GM12878 (cell line): ENCODE measurements around the gene ZNF280A. TPM values are rescaled to one million over a fixed set of nuclear protein-coding genes. Genes with fewer than 3 reads are reported as not detected.

Experiments used
- ATAC-seq: fragments of 200-7000 bp; cut with Tn5 transposase; 3 replicates; pipeline ENCODE4 v1.9.1; 2020; ENCODE audit warnings: mild to moderate bottlenecking, moderate library complexity
- BruUV-seq: library from RNA; stranded (reverse); fragments of 400-500 nt; replicated peaks from 2 replicates; lab custom pipeline; 2021; lab: Mats Ljungman, UMichigan
- CTCF ChIA-PET: fragments of 300-600 bp; sonication (Branson Sonifier 250); formaldehyde crosslinking; extraction: SDS; loops from one replicate; lab custom pipeline; 2021; ENCODE audit warnings: inconsistent platforms; lab: Yijun Ruan, JAX
- POLR2A ChIA-PET: fragments of 350-600 bp; formaldehyde crosslinking; extraction: SDS; loops from one replicate; lab custom pipeline; 2021; ENCODE audit warnings: inconsistent platforms; lab: Charles Lee
- RAD21 ChIA-PET: fragments of 300-600 bp; sonication (Branson Sonifier 250); formaldehyde crosslinking; loops from one replicate; lab custom pipeline; 2023; ENCODE audit warnings: antibody characterized with exemption; ENCODE audit not compliant: unreplicated experiment; lab: Charles Lee
- SMC1A ChIA-PET: fragments of 300-600 bp; sonication (Branson Sonifier 250); formaldehyde crosslinking; loops from one replicate; lab custom pipeline; 2023; ENCODE audit not compliant: unreplicated experiment, uncharacterized antibody; lab: Charles Lee
- DNase-seq: peaks from one replicate; pipeline ENCODE4 v3.0.0-alpha.2; 2011; ENCODE audit warnings: low read depth, low spot score
- FAIRE-seq: peaks from 3 replicates; lab custom pipeline; 2011; peaks lifted over from hg19 to GRCh38; lab: Jason Lieb, UNC
- H2AFZ ChIP-seq: 2 replicates; pipeline ENCODE4 v1.6.0; 2011; ENCODE audit warnings: low read depth, low read length, control low read depth; ENCODE audit not compliant: control insufficient read depth
- H3K27ac ChIP-seq: 2 replicates; pipeline ENCODE4 v1.5.1; 2011; ENCODE audit warnings: control low read depth; ENCODE audit not compliant: control insufficient read depth, insufficient read depth
- H3K27me3 ChIP-seq, 2 experiments: replicated peaks in 1 of 2; 2 replicates each; pipeline versions ENCODE4 v1.6.0 to v1.6.1; 2011; ENCODE audit warnings: low read length in 1 of 2; ENCODE audit not compliant: control insufficient read depth in 2 of 2, insufficient read depth in 2 of 2
- H3K36me3 ChIP-seq, 2 experiments: 2 replicates each; pipeline ENCODE4 v1.5.1; 2011; ENCODE audit warnings: low read length in 1 of 2; ENCODE audit not compliant: control insufficient read depth in 2 of 2, insufficient read depth in 2 of 2
- H3K4me1 ChIP-seq: 2 replicates; pipeline ENCODE4 v1.6.1; 2011; ENCODE audit warnings: mild to moderate bottlenecking, low read length, moderate library complexity, mixed read lengths; ENCODE audit not compliant: control insufficient read depth, insufficient read depth
- H3K4me2 ChIP-seq: 2 replicates; pipeline ENCODE4 v1.6.0; 2011; ENCODE audit warnings: control low read depth; ENCODE audit not compliant: control insufficient read depth, insufficient read depth
- H3K4me3 ChIP-seq: fragments of 200-600 bp; sonication (generic); 2 replicates; pipeline ENCODE4 v1.5.1; 2016
- H3K79me2 ChIP-seq: 2 replicates; pipeline ENCODE4 v1.6.0; 2011; ENCODE audit warnings: low read length; ENCODE audit not compliant: control insufficient read depth, insufficient read depth
- H3K9ac ChIP-seq: 2 replicates; pipeline ENCODE4 v1.8.0; 2011; ENCODE audit warnings: low read length, control low read depth, mixed read lengths; ENCODE audit not compliant: control insufficient read depth, insufficient read depth
- H3K9me3 ChIP-seq: replicated peaks from 3 replicates; pipeline ENCODE4 v1.5.1; 2011; ENCODE audit warnings: mild to moderate bottlenecking, low read length; ENCODE audit not compliant: control insufficient read depth, insufficient read depth
- H4K20me1 ChIP-seq: 2 replicates; pipeline ENCODE4 v1.6.0; 2011; ENCODE audit not compliant: control insufficient read depth, insufficient read depth
- ATF3 ChIP-seq: IDR thresholded peaks from 2 replicates; pipeline ENCODE4 v1.6.1; 2011; ENCODE audit warnings: low read depth, mild to moderate bottlenecking, low read length, moderate library complexity, borderline replicate concordance; ENCODE audit errors: extremely low read depth
- FOXK2 ChIP-seq: fragments of 450-650 bp; IDR thresholded peaks from 2 replicates; pipeline ENCODE4 v1.6.1; 2017; ENCODE audit warnings: mild to moderate bottlenecking, moderate library complexity
- FOXM1 ChIP-seq: IDR thresholded peaks from 2 replicates; pipeline ENCODE4 v1.6.1; 2012; ENCODE audit warnings: low read depth, mild to moderate bottlenecking, inconsistent platforms, low read length, moderate library complexity
- JUND ChIP-seq: IDR thresholded peaks from 2 replicates; pipeline ENCODE4 v1.6.1; 2012; ENCODE audit warnings: low read depth, mild to moderate bottlenecking, low read length, improper control_type of control experiment, moderate library complexity
- MYC ChIP-seq: IDR thresholded peaks from 2 replicates; pipeline ENCODE4 v1.6.1; 2011; ENCODE audit warnings: mild to moderate bottlenecking, low read length, moderate library complexity, inconsistent platforms; ENCODE audit not compliant: insufficient read depth, insufficient replicate concordance, insufficient read length, severe bottlenecking
- NKRF ChIP-seq: fragments of 450-650 bp; conservative IDR thresholded peaks from 2 replicates; pipeline ENCODE4 v1.6.1; 2017; ENCODE audit warnings: mild to moderate bottlenecking, moderate library complexity
- NR2F1 ChIP-seq: fragments of 450-650 bp; conservative IDR thresholded peaks from 2 replicates; pipeline ENCODE4 v1.6.1; 2017; ENCODE audit warnings: mild to moderate bottlenecking
- PAX8 ChIP-seq: fragments of 450-650 bp; IDR thresholded peaks from 2 replicates; pipeline ENCODE4 v1.6.1; 2017; ENCODE audit warnings: mild to moderate bottlenecking, moderate library complexity
- RB1 ChIP-seq: fragments of 450-650 bp; formaldehyde crosslinking; IDR thresholded peaks from 2 replicates; pipeline ENCODE4 v1.6.1; 2017; ENCODE audit warnings: mild to moderate bottlenecking, borderline replicate concordance
- RCOR1 ChIP-seq: conservative IDR thresholded peaks from 2 replicates; pipeline ENCODE4 v1.6.1; 2012; ENCODE audit warnings: low read depth, low read length, improper control_type of control experiment
- SREBF1 ChIP-seq: IDR thresholded peaks from 2 replicates; pipeline ENCODE4 v1.6.1; 2012; ENCODE audit warnings: mild to moderate bottlenecking, low read length
- TCF7 ChIP-seq: IDR thresholded peaks from 2 replicates; pipeline ENCODE4 v1.6.1; 2014; ENCODE audit warnings: antibody characterized with exemption, borderline replicate concordance
- USF1 ChIP-seq: IDR thresholded peaks from 2 replicates; pipeline ENCODE4 v1.6.1; 2011; ENCODE audit warnings: borderline replicate concordance, low read depth, mild to moderate bottlenecking, moderate library complexity, mixed read lengths, low read length; ENCODE audit not compliant: insufficient read depth; ENCODE audit errors: extremely low read length
- ZBED1 ChIP-seq: IDR thresholded peaks from 2 replicates; pipeline ENCODE4 v1.6.1; 2016; ENCODE audit warnings: borderline replicate concordance
- ZNF24 ChIP-seq: fragments of 450-650 bp; IDR thresholded peaks from 2 replicates; pipeline ENCODE4 v1.6.1; 2017; ENCODE audit warnings: antibody characterized with exemption, mild to moderate bottlenecking
- ZNF274 ChIP-seq: IDR thresholded peaks from one replicate; pipeline ENCODE4 v1.8.0; 2011; ENCODE audit not compliant: insufficient read length, insufficient read depth
- ZNF622 ChIP-seq: fragments of 450-650 bp; IDR thresholded peaks from 2 replicates; pipeline ENCODE4 v1.6.1; 2017; ENCODE audit warnings: mild to moderate bottlenecking, inconsistent platforms
- WGBS: methylation state at CpG from one replicate; pipeline ENCODE4 v1.1.6; 2016; ENCODE audit warnings: low lambda C conversion rate; ENCODE audit not compliant: insufficient replicate concordance, insufficient coverage; ENCODE audit errors: missing lambda C conversion rate; 5-methylcytosine and 5-hydroxymethylcytosine counted together
- in situ Hi-C: fragments of 300-500 bp; cut with MboI; formaldehyde crosslinking; loops from 9 replicates; pipeline ENCODE4 v1.14.3; 2018; ENCODE audit warnings: mixed read lengths
- intact Hi-C: fragments of 100-400 bp; cut with micrococcal nuclease; formaldehyde crosslinking; loops from one replicate; pipeline ENCODE4 v1.14.2; 2022; ENCODE audit not compliant: unreplicated experiment
- polyA plus RNA-seq, 11 experiments: library from polyadenylated mRNA; depleted of rRNA in 4 of 11; unstranded in 6 of 11; stranded (reverse) in 5 of 11; fragments of >200 nt; fragmentation: Nextera tagmentation in 4 of 11; fragmentation: Illumina TruSeq in 1 of 11; extraction: Ambion mirVana in 4 of 11; extraction: Trizol in 1 of 11; gene quantifications; 1 replicate in 1 of 11; 2 replicates in 10 of 11; pipeline versions ENCODE4 v1.2.1 to v1.2.3, GENCODE V29; 2011 to 2016; ENCODE audit warnings: inconsistent platforms in 2 of 11, missing spikeins in 2 of 11, low read depth in 1 of 11
- total RNA-seq, 4 experiments: library from RNA; depleted of rRNA in 3 of 4; stranded (reverse); fragments of >200 nt in 3 of 4; fragmentation: Illumina TruSeq in 1 of 4; extraction: Trizol in 1 of 4; gene quantifications; 2 replicates each; pipeline versions ENCODE4 v1.2.1 to v1.2.3, GENCODE V29; 2013 to 2021

ZNF280A gene
- total and polyA plus RNA-seq, 10 of the 15 experiments (the other 5 are each of a cell fraction or from before 2014, with no cell fraction given): 0.03 to 0.06 TPM; not detected in 8

DNA sequence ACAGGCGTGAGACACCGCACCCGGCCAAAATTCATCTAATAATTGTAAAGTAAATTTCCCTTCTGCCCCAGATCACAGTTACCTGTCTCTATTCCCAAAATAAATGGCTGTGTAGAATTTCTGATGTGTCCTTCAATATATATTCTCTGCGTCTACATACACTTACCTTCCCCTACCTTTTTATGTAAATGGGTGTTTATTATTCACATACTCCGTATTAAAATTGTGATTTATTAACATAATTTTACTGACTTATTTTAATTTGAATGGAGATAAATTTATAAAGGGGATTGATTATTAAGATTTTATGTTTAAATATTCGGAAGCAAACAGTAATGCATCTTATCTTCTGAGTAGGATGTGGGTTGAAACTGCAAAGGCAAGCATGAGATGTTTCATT lies 16.4 kb upstream of the ZNF280A start:
- Histone ChIP-seq H4K20me1 (no peaks in the 10 kb centered on the region), H2AFZ (no peak overlapping the region), H3K4me1 (no peaks in the 10 kb centered on the region), H3K9ac (no peak overlapping the region), H3K36me3 (no peaks in the 10 kb centered on the region), H3K9me3 (no peaks in the 10 kb centered on the region), H3K27ac (no peak overlapping the region), H3K27me3 (no peaks in the 10 kb centered on the region), H3K4me2 (no peak overlapping the region), H3K79me2 (no peaks in the 10 kb centered on the region), H3K4me3 (no peak overlapping the region)
- intact Hi-C loops: no loop called here
- ATAC-seq (no peak), DNase-seq (no peak), FAIRE-seq (no peak)
- ChIA-PET SMC1A (no interaction called here), RAD21 (no interaction called here), POLR2A (no interaction called here), CTCF (interaction anchor here (0.7 kb wide), 1 partner anchor 58 kb away, joined by 3 read pairs; no protein-coding TSS in a partner anchor)
- in situ Hi-C loops: no loop called here
- no peak for TF ChIP-seq FOXK2
- TF ChIP-seq ZNF622: no peak
- no peak for TF ChIP-seq PAX8
- no peak for TF ChIP-seq ZBED1
- BruUV-seq: no TSS peak
- WGBS: 57% methylated on average over 6 of the region's 6 CpGs

GRCh38 chr22:22535662-22536061 lies 15.6 kb upstream of the ZNF280A start:
- ChIA-PET RAD21 (no interaction called here), SMC1A (no interaction called here), CTCF (interaction anchor here (0.7 kb wide), 1 partner anchor 57 kb away, joined by 3 read pairs; no protein-coding TSS in a partner anchor), POLR2A (no interaction called here)
- FAIRE-seq: no peak
- DNase-seq: no peak
- no peak overlapping the region for H3K27ac ChIP-seq
- H3K36me3 ChIP-seq: no peaks in the 10 kb centered on the region
- H2AFZ ChIP-seq: no peak overlapping the region
- no peaks in the 10 kb centered on the region for H3K4me1 ChIP-seq
- intact Hi-C loops (no loop called here), in situ Hi-C loops (no loop called here)
- H4K20me1 ChIP-seq: no peaks in the 10 kb centered on the region
- no peaks in the 10 kb centered on the region for H3K79me2 ChIP-seq
- no peaks in the 10 kb centered on the region for H3K9me3 ChIP-seq
- no peak overlapping the region for H3K4me2 ChIP-seq
- TF ChIP-seq ZNF24: no peak
- no peak for TF ChIP-seq NKRF
- no peak for TF ChIP-seq SREBF1
- TF ChIP-seq NR2F1: no peak
- TF ChIP-seq RB1: no peak
- TF ChIP-seq TCF7: no peak
- TF ChIP-seq ZNF274: no peak
- no peak for TF ChIP-seq JUND
- TF ChIP-seq USF1: no peak
- TF ChIP-seq ATF3: no peak
- TF ChIP-seq RCOR1: no peak
- no peak for TF ChIP-seq MYC
- TF ChIP-seq FOXM1: no peak
- H3K4me3 ChIP-seq: no peak overlapping the region
- no peak for ATAC-seq
- no peaks in the 10 kb centered on the region for H3K27me3 ChIP-seq
- BruUV-seq: no TSS peak
- WGBS: 27% methylated on average over 3 of the region's 3 CpGs
- H3K9ac ChIP-seq: no peak overlapping the region
